ENCODE measurements around the gene PRIMA1. TPM values are rescaled to one million over a fixed set of nuclear protein-coding genes. Genes with fewer than 3 reads are reported as not detected.

PRIMA1 gene
- polyA plus RNA-seq, 1 experiment, result not detected

DNA sequence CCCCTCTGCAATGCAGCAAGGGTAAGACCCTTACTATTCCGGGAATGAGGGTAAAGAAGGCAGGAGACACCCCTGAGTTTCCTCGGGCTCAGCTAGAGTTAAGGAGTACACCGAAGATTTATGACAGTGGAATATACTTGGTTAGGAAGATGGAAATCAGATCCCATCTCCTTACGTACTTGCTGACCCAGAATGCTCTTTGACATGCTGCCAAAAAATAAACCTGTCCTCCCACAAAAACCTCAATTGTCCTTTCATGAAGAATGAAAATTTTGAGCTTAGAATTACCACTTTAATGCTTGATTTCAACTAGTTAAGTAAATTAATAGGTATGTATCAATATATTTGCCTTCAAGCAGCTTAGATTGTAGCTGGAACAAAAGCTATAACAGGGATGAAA is 99.5 kb downstream of the PRIMA1 start:
- Histone ChIP-seq H3K4me3 (ENCODE audit: low read depth, low read length) (no peak overlapping the region), H3K36me3 (ENCODE audit: control insufficient read depth, insufficient read depth, low read length) (no peaks in the 10 kb centered on the region), H3K27me3 (ENCODE audit: control insufficient read depth, insufficient read depth, low read length) (no peaks in the 10 kb centered on the region)
- no peak for DNase-seq (ENCODE audit: low read depth)
- ChIA-PET POLR2A (no interaction called here), CTCF (no interaction called here)
- TF ChIP-seq, protein P1, sequence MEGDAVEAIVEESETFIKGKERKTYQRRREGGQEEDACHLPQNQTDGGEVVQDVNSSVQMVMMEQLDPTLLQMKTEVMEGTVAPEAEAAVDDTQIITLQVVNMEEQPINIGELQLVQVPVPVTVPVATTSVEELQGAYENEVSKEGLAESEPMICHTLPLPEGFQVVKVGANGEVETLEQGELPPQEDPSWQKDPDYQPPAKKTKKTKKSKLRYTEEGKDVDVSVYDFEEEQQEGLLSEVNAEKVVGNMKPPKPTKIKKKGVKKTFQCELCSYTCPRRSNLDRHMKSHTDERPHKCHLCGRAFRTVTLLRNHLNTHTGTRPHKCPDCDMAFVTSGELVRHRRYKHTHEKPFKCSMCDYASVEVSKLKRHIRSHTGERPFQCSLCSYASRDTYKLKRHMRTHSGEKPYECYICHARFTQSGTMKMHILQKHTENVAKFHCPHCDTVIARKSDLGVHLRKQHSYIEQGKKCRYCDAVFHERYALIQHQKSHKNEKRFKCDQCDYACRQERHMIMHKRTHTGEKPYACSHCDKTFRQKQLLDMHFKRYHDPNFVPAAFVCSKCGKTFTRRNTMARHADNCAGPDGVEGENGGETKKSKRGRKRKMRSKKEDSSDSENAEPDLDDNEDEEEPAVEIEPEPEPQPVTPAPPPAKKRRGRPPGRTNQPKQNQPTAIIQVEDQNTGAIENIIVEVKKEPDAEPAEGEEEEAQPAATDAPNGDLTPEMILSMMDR (IDR thresholded peaks at IDR 0.05; ENCODE audit: insufficient read depth, low read depth, low read length), result no peak

DNA sequence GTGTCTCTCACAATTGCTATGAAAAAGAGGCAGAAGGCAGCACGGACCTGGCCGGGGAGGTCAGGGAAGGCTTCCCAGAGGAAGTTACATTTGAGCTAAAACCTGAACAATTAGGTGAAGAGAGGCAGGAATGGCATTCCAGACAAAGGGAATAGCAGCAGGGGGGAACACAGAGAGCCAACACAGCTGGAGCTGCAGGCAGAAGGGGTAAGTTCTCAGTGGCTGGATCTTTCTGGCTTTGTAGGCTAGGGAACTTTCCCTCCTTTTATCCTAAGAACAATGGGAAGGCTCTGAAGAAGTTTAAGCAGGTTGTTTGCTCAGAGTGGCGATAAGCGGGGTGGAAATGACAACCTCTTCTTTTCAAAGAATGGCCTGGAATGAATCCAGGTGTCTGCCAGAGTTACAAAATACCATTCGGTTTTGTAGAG is 100.0 kb downstream of the PRIMA1 start:
- ChIA-PET POLR2A (no interaction called here), CTCF (no interaction called here)
- DNase-seq (ENCODE audit: low read depth), result no peak
- Histone ChIP-seq H3K27me3 (ENCODE audit: control insufficient read depth, insufficient read depth, low read length) (no peaks in the 10 kb centered on the region), H3K4me3 (ENCODE audit: low read depth, low read length) (no peak overlapping the region), H3K36me3 (ENCODE audit: control insufficient read depth, insufficient read depth, low read length) (no peaks in the 10 kb centered on the region)
- TF ChIP-seq, protein P1 (IDR thresholded peaks at IDR 0.05; ENCODE audit: insufficient read depth, low read depth, low read length), result no peak

DNA sequence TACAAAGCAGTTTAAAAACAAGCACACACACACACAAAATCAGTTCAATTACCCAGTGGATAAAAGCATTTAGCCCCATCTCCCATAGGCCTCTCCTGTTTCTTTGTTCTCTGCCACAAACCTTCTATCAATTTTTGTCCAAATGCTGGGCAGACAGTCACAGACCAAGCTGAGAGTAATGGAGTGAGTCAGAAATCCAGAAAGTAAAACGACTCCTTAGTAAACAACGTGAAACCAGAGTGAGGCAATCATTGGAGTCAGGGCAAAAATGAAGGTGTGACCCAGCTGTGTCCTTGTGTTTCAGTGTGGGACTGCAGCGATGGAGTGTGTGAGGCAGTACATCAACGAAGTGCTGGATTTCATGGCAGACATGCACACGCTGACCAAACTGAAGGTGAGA is 102.0 kb downstream of the PRIMA1 start:
- no peak overlapping the region for H3K4me3 ChIP-seq (ENCODE audit: low read depth, low read length)
- CTCF ChIA-PET, result no interaction called here
- no peaks in the 10 kb centered on the region for H3K27me3 ChIP-seq (ENCODE audit: control insufficient read depth, insufficient read depth, low read length)
- TF ChIP-seq, protein P1 (IDR thresholded peaks at IDR 0.05; ENCODE audit: insufficient read depth, low read depth, low read length), result no peak
- POLR2A ChIA-PET, result no interaction called here
- DNase-seq (ENCODE audit: low read depth), result no peak
- no peaks in the 10 kb centered on the region for H3K36me3 ChIP-seq (ENCODE audit: control insufficient read depth, insufficient read depth, low read length)

DNA sequence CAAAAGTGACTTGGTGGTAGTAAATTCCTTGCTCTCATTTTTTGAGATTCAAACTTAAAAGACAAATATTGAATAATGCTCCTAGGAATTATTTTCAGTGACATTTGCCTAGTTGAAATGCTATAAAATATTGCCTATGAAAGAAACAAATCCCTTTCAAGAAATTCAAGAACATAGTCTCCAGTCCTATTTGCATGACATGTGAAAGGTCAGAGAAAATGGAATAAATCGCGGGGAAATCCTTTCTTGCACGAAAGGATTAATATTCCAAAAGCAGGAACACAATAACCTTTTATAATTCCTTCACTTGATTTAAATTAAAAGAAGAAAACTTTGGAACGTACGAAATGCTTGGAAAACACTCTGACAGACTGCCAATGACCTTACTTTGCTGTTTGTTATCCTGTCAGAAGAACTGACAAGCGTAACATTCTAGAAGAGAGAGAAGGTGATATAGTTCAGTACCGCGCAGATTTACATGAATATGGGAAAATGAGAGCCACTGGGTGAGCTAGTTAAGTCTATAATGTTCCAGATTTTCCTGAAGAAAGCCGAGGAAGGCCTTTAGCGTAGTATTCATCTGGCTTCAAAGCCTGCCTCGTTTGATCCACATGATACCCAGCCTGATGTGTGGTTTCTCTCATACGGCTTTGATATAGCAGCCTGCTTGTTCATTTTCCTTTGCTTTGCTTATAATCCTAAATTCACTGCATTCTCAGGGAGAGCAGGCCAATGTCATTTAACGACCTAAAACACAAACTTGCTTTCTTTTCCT is 103.0 kb downstream of the PRIMA1 start:
- DNase-seq (ENCODE audit: low read depth), result no peak
- no peak overlapping the region for H3K4me3 ChIP-seq (ENCODE audit: low read depth, low read length)
- POLR2A ChIA-PET, result no interaction called here
- CTCF ChIA-PET, result no interaction called here
- TF ChIP-seq, protein P1 (IDR thresholded peaks at IDR 0.05; ENCODE audit: insufficient read depth, low read depth, low read length), result no peak
- H3K27me3 ChIP-seq (ENCODE audit: control insufficient read depth, insufficient read depth, low read length), result no peaks in the 10 kb centered on the region
- no peaks in the 10 kb centered on the region for H3K36me3 ChIP-seq (ENCODE audit: control insufficient read depth, insufficient read depth, low read length)

DNA sequence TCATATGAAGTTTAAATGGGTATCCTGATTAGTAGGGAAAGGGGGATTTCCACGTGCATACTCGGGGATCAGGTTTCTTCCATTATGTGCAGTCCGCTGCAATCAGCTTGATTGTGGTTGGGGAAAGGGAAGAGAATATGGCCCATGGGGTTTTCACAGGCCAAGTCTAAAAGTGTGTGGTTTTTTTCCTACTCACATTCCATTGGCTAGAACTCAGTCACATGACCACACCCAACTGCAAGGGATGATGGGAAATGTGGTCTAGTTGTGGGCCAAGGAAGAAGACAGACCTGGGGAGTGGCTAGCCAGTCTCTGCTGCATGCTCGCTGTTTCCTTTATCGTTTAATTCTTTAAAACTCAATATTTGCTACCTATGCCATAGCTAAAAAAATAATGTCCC is 105.1 kb downstream of the PRIMA1 start:
- ChIA-PET POLR2A (no interaction called here), CTCF (no interaction called here)
- Histone ChIP-seq H3K36me3 (ENCODE audit: control insufficient read depth, insufficient read depth, low read length) (no peaks in the 10 kb centered on the region), H3K4me3 (ENCODE audit: low read depth, low read length) (no peak overlapping the region), H3K27me3 (ENCODE audit: control insufficient read depth, insufficient read depth, low read length) (no peaks in the 10 kb centered on the region)
- TF ChIP-seq, protein P1 (IDR thresholded peaks at IDR 0.05; ENCODE audit: insufficient read depth, low read depth, low read length), result no peak
- no peak for DNase-seq (ENCODE audit: low read depth)
